GM23338 (cell line): ENCODE measurements around the gene BTN3A1. TPM values are rescaled to one million over a fixed set of nuclear protein-coding genes. Genes with fewer than 3 reads are reported as not detected.

Experiments used
- ETS1 ChIP-seq: IDR thresholded peaks from 2 replicates; pipeline ENCODE4 v1.6.1; 2016; ENCODE audit warnings: antibody characterized with exemption
- NANOG ChIP-seq: IDR thresholded peaks from 2 replicates; pipeline ENCODE4 v1.6.1; 2016; ENCODE audit warnings: antibody characterized with exemption, borderline replicate concordance
- POLR2AphosphoS5 ChIP-seq: IDR thresholded peaks from 2 replicates; pipeline ENCODE4 v1.6.1; 2016; ENCODE audit warnings: antibody characterized with exemption, low read depth
- STAT1 ChIP-seq: IDR thresholded peaks from one replicate; pipeline ENCODE4 v1.6.1; 2016; ENCODE audit warnings: antibody characterized with exemption; ENCODE audit not compliant: unreplicated experiment
- ZNF114 ChIP-seq: fragments of 250-450 bp; sonication (Bioruptor Pico); IDR thresholded peaks from 2 replicates; pipeline ENCODE4 v1.5.0; 2020; ENCODE audit warnings: mild to moderate bottlenecking, moderate library complexity
- ZNF331 ChIP-seq: fragments of 250-450 bp; sonication (Bioruptor Pico); IDR thresholded peaks from 2 replicates; pipeline ENCODE4 v1.5.0; 2020; ENCODE audit warnings: low read depth, mild to moderate bottlenecking, moderate library complexity
- ZNF462 ChIP-seq: fragments of 250-450 bp; sonication (Bioruptor Pico); IDR thresholded peaks from 2 replicates; pipeline ENCODE4 v1.5.0; 2020; ENCODE audit warnings: mild to moderate bottlenecking, moderate library complexity
- polyA plus RNA-seq: library from polyadenylated mRNA; unstranded; fragments of >200 nt; fragmentation: Nextera tagmentation; extraction: Ambion mirVana; gene quantifications from 2 replicates; pipeline ENCODE4 v1.2.1, GENCODE V29; 2016
- total RNA-seq: library from RNA; depleted of rRNA; stranded (reverse); fragments of >200 nt; shearing (Covaris generic); gene quantifications from 2 replicates; pipeline ENCODE4 v1.2.3, GENCODE V29; 2014
- TF ChIP-seq, protein P1 (sequence below), 2 experiments: fragments of 200-600 bp in 1 of 2; sonication (generic) in 1 of 2; conservative IDR thresholded peaks; 2 replicates each; pipeline versions ENCODE4 v1.5.1 to v1.6.1; 2016 to 2017; ENCODE audit warnings: antibody characterized with exemption in 2 of 2, low read depth in 2 of 2, mild to moderate bottlenecking in 2 of 2, moderate library complexity in 1 of 2
- TF ChIP-seq, protein P2 (sequence below): IDR thresholded peaks from one replicate; pipeline ENCODE4 v1.6.1; 2018; ENCODE audit warnings: antibody characterized with exemption; ENCODE audit not compliant: unreplicated experiment

BTN3A1 gene
- total and polyA plus RNA-seq, 2 experiments from 2014 or later, result 2.4 to 4.0 TPM

DNA sequence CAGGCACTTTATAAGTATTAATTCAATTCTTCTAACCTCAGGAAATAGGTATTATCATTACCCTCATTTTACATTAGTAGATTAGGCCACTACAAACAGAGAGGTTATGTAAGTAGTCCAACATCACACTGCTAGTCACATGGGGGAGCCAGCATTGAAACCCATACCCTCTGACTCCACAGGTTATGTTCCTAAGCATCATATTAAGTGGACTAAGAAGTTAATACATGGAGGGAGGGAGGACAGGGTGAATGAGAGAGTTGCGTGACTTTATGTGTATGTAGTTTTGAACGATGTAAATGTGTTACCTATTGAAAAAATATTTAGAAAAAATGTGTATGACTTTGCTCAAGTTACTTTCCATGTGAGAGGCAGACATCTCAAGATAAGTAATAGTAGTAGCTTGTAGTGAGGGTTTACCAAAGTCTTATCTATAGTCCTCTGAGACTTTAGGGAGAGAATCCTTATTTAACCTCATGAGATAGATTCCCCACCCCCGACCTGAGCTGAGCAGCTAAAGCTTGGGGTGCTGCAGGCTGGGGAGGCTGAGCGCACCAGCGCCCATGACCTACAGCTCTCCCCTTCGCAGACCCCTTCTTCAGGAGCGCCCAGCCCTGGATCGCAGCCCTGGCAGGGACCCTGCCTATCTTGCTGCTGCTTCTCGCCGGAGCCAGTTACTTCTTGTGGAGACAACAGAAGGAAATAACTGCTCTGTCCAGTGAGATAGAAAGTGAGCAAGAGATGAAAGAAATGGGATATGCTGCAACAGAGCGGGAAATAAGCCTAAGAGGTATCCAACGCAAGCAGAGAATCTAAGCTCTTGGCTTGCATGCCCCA is 29.5 kb upstream of the BTN3A1 start (continued):
- TF ChIP-seq ZNF462 (CRISPR knock-in tag) (no peak), NANOG (no peak), ETS1 (no peak), POLR2AphosphoS5 (no peak), ZNF114 (no peak), ZNF331 (CRISPR knock-in tag) (no peak), STAT1 (no peak)
- TF ChIP-seq, protein P1, sequence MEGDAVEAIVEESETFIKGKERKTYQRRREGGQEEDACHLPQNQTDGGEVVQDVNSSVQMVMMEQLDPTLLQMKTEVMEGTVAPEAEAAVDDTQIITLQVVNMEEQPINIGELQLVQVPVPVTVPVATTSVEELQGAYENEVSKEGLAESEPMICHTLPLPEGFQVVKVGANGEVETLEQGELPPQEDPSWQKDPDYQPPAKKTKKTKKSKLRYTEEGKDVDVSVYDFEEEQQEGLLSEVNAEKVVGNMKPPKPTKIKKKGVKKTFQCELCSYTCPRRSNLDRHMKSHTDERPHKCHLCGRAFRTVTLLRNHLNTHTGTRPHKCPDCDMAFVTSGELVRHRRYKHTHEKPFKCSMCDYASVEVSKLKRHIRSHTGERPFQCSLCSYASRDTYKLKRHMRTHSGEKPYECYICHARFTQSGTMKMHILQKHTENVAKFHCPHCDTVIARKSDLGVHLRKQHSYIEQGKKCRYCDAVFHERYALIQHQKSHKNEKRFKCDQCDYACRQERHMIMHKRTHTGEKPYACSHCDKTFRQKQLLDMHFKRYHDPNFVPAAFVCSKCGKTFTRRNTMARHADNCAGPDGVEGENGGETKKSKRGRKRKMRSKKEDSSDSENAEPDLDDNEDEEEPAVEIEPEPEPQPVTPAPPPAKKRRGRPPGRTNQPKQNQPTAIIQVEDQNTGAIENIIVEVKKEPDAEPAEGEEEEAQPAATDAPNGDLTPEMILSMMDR (conservative IDR thresholded peaks at IDR 0.05; ENCODE audit: low read depth in 2 of 2), result no peak
- TF ChIP-seq, protein P2, sequence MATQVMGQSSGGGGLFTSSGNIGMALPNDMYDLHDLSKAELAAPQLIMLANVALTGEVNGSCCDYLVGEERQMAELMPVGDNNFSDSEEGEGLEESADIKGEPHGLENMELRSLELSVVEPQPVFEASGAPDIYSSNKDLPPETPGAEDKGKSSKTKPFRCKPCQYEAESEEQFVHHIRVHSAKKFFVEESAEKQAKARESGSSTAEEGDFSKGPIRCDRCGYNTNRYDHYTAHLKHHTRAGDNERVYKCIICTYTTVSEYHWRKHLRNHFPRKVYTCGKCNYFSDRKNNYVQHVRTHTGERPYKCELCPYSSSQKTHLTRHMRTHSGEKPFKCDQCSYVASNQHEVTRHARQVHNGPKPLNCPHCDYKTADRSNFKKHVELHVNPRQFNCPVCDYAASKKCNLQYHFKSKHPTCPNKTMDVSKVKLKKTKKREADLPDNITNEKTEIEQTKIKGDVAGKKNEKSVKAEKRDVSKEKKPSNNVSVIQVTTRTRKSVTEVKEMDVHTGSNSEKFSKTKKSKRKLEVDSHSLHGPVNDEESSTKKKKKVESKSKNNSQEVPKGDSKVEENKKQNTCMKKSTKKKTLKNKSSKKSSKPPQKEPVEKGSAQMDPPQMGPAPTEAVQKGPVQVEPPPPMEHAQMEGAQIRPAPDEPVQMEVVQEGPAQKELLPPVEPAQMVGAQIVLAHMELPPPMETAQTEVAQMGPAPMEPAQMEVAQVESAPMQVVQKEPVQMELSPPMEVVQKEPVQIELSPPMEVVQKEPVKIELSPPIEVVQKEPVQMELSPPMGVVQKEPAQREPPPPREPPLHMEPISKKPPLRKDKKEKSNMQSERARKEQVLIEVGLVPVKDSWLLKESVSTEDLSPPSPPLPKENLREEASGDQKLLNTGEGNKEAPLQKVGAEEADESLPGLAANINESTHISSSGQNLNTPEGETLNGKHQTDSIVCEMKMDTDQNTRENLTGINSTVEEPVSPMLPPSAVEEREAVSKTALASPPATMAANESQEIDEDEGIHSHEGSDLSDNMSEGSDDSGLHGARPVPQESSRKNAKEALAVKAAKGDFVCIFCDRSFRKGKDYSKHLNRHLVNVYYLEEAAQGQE, result no peak
